Activated T-helper 1 cell treated with anti-CD3 and anti-CD28 coated beads, Interleukin-12 subunit alpha, Interleukin-12 subunit beta, Interleukin-2, Interleukin-4 antibody, amounts not matched to agents 30 ng/mL and 10 ng/mL and 1 ng/mL, durations not matched to agents 14 hours and 24 hours and 36 hours (primary cell): Measurements from ENCODE around the gene CDC14B. TPM values are rescaled to one million over a fixed set of nuclear protein-coding genes. Genes with fewer than 3 reads are reported as not detected.
A peak's percentile ranks its signal among the peaks of the same experiment; 100 is the strongest.

Source experiments
- DNase-seq: peaks from one replicate; pipeline ENCODE4 v3.0.0; 2021; ENCODE audit warnings: low spot score
- H3K27ac Mint-ChIP-seq: one replicate; pipeline ENCODE4 v1.8.0; 2021; ENCODE audit warnings: mild to moderate bottlenecking, mixed read lengths
- H3K27me3 Mint-ChIP-seq: one replicate; pipeline ENCODE4 v1.8.0; 2022; ENCODE audit warnings: mild to moderate bottlenecking, moderate library complexity, mixed read lengths; ENCODE audit not compliant: insufficient read depth
- H3K36me3 Mint-ChIP-seq: one replicate; pipeline ENCODE4 v1.8.0; 2021; ENCODE audit warnings: low read depth, mixed read lengths
- H3K4me1 Mint-ChIP-seq: one replicate; pipeline ENCODE4 v1.8.0; 2021; ENCODE audit warnings: low read depth, mixed read lengths
- H3K4me3 Mint-ChIP-seq: one replicate; pipeline ENCODE4 v1.8.0; 2021; ENCODE audit warnings: mild to moderate bottlenecking, moderate library complexity, mixed read lengths
- H3K9me3 Mint-ChIP-seq: one replicate; pipeline ENCODE4 v1.8.0; 2021; ENCODE audit warnings: mixed read lengths
- intact Hi-C: fragments of 100-400 bp; cut with micrococcal nuclease; formaldehyde crosslinking; loops from one replicate; pipeline ENCODE4 v1.15.1; 2024
- total RNA-seq: library from RNA; stranded (reverse); gene quantifications from 2 replicates; pipeline ENCODE4 v1.2.3, GENCODE V29; 2022

Gene CDC14B
- total RNA-seq, 1 donor from 2014 or later: 1.1 TPM

DNA sequence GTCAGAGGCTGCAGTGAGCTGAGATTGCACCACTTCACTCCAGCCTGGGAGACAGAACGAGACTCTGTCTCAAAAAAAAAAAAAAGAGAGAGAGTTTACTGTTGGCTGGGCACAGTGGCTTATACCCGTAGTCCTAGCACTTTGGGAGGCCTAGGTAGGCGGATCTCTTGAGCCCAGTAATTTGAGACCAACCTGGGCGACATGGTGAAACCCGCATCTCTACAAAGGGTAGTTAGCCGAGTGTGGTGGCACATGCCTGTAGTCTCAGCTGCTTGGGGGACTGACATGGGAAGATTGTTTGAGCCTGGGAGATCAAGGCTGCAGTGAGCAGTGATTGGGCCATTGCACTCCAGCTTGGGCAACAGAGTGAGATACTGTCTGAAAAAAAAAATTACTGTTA is 157.1 kb downstream of the CDC14B start:
- Mint-ChIP-seq H3K27ac (no peak overlapping the region), H3K36me3 (peaks cover 27% of the 10 kb centered on the region), H3K9me3 (no peaks in the 10 kb centered on the region), H3K4me3 (no peak overlapping the region), H3K27me3 (no peaks in the 10 kb centered on the region), H3K4me1 (peaks cover 9% of the 10 kb centered on the region)
- DNase-seq: no peak
- intact Hi-C loops: no loop called here

DNA sequence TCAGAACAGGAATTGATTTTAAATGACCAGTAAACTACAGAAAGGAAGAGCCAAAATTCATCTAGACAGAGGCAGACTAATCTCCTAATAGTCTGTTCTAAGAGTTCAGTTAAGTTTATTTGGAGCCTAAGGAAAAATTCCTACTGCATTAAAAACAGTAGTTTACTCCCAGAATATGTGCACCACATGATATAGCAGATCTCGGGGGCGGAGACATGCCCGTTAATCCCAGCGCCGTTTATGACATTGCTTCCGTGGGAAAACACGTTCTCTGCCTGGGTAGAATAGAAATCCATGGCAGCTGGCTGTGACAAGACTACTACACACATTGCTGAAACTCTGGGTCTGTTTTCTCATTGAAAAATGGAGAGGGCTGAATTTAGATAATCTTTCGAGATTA is 158.3 kb downstream of the CDC14B start:
- Mint-ChIP-seq H3K9me3 (no peaks in the 10 kb centered on the region), H3K4me3 (no peak overlapping the region), H3K27me3 (no peaks in the 10 kb centered on the region), H3K4me1 (peaks cover 9% of the 10 kb centered on the region), H3K36me3 (peaks cover 24% of the 10 kb centered on the region), H3K27ac (no peak overlapping the region)
- DNase-seq: no peak
- intact Hi-C loops: no loop called here

DNA sequence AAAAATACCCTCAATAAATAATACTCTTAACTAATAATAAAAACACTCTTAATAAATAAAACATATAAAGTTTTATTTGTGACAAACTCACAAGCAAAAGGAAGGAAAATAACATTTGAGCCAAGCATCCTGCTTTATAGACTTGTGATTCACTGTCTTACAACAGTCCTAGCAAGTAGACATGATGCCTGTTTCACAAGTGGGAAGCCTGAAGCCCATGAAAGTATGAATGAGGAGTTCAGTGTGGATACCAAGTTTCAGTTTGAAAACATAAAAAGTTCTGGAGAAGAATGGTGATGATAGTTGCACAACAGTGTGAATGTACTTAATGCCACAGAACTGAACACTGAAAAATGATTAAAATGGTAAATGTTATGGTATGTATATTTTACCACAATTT is 158.8 kb downstream of the CDC14B start:
- no peaks in the 10 kb centered on the region for H3K27me3 Mint-ChIP-seq
- peaks cover 21% of the 10 kb centered on the region for H3K36me3 Mint-ChIP-seq
- H3K9me3 Mint-ChIP-seq: no peaks in the 10 kb centered on the region
- no peak for DNase-seq
- no peak overlapping the region for H3K4me3 Mint-ChIP-seq
- intact Hi-C loops: no loop called here
- peaks cover 9% of the 10 kb centered on the region for H3K4me1 Mint-ChIP-seq
- no peak overlapping the region for H3K27ac Mint-ChIP-seq

GRCh38 chr9:96460470-96460869 is 159.2 kb downstream of the CDC14B start:
- Mint-ChIP-seq H3K4me3 (no peak overlapping the region), H3K9me3 (no peaks in the 10 kb centered on the region)
- DNase-seq: no peak

GRCh38 chr9:96459268-96460007 is 160.2 kb downstream of the CDC14B start:
- H3K9me3 Mint-ChIP-seq: no peaks in the 10 kb centered on the region
- H3K27ac Mint-ChIP-seq: no peak overlapping the region
- no peak for DNase-seq
- intact Hi-C loops: no loop called here
- peaks cover 14% of the 10 kb centered on the region for H3K36me3 Mint-ChIP-seq
- peaks cover 9% of the 10 kb centered on the region for H3K4me1 Mint-ChIP-seq
- no peak overlapping the region for H3K4me3 Mint-ChIP-seq
- H3K27me3 Mint-ChIP-seq: no peaks in the 10 kb centered on the region

More at GRCh38 chr9:96460470-96460869, 159.2 kb downstream of the CDC14B start:
- Mint-ChIP-seq H3K27ac (no peak overlapping the region), H3K27me3 (no peaks in the 10 kb centered on the region), H3K4me1 (peaks cover 9% of the 10 kb centered on the region), H3K36me3 (peaks cover 17% of the 10 kb centered on the region)
- intact Hi-C loops: no loop called here

DNA sequence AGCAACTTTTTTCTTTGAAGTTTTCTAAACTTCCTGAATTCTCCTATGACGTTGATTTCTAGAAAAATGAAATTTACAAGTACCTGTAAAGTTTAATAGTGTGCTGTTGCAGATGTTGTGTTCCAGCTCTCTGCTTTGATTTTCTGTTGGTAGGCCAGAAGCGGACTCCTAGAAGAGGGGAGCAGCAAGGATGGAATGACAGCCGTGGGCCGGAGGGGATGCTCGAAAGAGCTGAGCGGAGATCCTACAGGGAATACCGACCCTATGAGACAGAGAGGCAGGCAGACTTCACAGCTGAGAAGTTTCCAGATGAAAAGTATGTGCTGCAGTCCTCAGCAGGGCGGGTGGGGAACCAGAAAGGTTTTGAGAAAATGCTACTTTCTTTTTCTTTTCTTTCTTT is 161.4 kb downstream of the CDC14B start:
- no peaks in the 10 kb centered on the region for H3K27me3 Mint-ChIP-seq
- no peak overlapping the region for H3K27ac Mint-ChIP-seq
- no peak for DNase-seq
- H3K9me3 Mint-ChIP-seq: no peaks in the 10 kb centered on the region
- intact Hi-C loops: no loop called here
- H3K4me3 Mint-ChIP-seq: no peak overlapping the region
- H3K36me3 Mint-ChIP-seq: peaks cover 16% of the 10 kb centered on the region
- H3K4me1 Mint-ChIP-seq: peaks cover 15% of the 10 kb centered on the region

GRCh38 chr9:96457266-96457665 is 162.4 kb downstream of the CDC14B start:
- intact Hi-C loops: no loop called here
- H3K4me1 Mint-ChIP-seq: peaks cover 19% of the 10 kb centered on the region

DNA sequence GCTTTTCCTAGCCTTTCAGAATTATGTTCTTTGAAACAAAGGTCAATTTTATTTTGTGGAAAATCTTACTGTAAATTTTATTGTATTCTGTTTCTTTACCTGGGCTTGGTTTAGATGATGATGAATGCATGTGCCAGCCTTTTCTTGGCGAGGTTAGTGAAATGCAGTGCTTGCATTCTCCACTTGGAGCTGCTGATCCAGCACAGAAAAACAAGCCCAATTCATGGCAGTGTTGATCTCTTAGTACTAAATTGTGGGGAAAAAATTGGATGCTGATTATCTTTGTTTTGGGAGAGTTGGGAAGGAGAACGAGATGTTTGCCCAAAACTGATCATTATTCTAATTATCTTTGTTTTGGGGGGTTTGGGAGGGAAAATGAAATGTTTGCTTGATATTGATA is 166.0 kb downstream of the CDC14B start:
- peaks cover 5% of the 10 kb centered on the region for H3K36me3 Mint-ChIP-seq
- H3K4me1 Mint-ChIP-seq: peaks cover 23% of the 10 kb centered on the region
- peaks cover 9% of the 10 kb centered on the region for H3K27me3 Mint-ChIP-seq
- H3K9me3 Mint-ChIP-seq: no peaks in the 10 kb centered on the region
- no peak overlapping the region for H3K4me3 Mint-ChIP-seq
- DNase-seq: no peak
- intact Hi-C loops: loop anchor here (5.0 kb wide), 1 partner anchor 99 kb away; no protein-coding TSS in a partner anchor
- H3K27ac Mint-ChIP-seq: no peak overlapping the region

More at GRCh38 chr9:96457266-96457665, 162.4 kb downstream of the CDC14B start:
- no peak overlapping the region for H3K4me3 Mint-ChIP-seq
- no peaks in the 10 kb centered on the region for H3K9me3 Mint-ChIP-seq
- H3K36me3 Mint-ChIP-seq: peaks cover 16% of the 10 kb centered on the region
- no peaks in the 10 kb centered on the region for H3K27me3 Mint-ChIP-seq
- no peak overlapping the region for H3K27ac Mint-ChIP-seq
- no peak for DNase-seq

GRCh38 chr9:96450613-96451528 is 168.8 kb downstream of the CDC14B start:
- intact Hi-C loops: loop anchor here (1.0 to 5.0 kb wide), 5 partner anchors 33 to 204 kb away; partner anchors contain the start of genes PRXL2C and ZNF367
- Mint-ChIP-seq H3K27me3 (peaks cover 29% of the 10 kb centered on the region), H3K27ac (peak overlapping the region; percentile 55), H3K36me3 (peaks cover 2% of the 10 kb centered on the region), H3K4me3 (peak overlapping the region; percentile 87), H3K4me1 (peaks cover 23% of the 10 kb centered on the region), H3K9me3 (no peaks in the 10 kb centered on the region)
- DNase-seq: peak; percentile 19

Other genes starting within 250 kb of the CDC14B start
- 7.9 and 8.5 TPM in 2 replicates for gene SLC35D2, start 236.1 kb downstream of the CDC14B start, total RNA-seq
- gene ZNF367, start 201.5 kb downstream of the CDC14B start, total RNA-seq: 21.8 and 22.0 TPM in 2 replicates
- 10.8 and 11.1 TPM in 2 replicates for gene HABP4, start 169.7 kb downstream of the CDC14B start, total RNA-seq
- gene PRXL2C, start 35.5 kb upstream of the CDC14B start, total RNA-seq: 8.1 and 8.8 TPM in 2 replicates
- 8.8 and 10.0 TPM in 2 replicates for gene ZNF510, start 158.2 kb upstream of the CDC14B start, total RNA-seq
- gene ZNF782, start 234.7 kb upstream of the CDC14B start, total RNA-seq: 3.8 and 4.4 TPM in 2 replicates